Common myeloid progenitor, CD34-positive (primary cell): ENCODE data around the gene SLC17A9.

Experiments used
- CTCF ChIA-PET: fragments of 350-600 bp; sonication (Branson Sonifier 250); formaldehyde crosslinking; loops from one replicate; lab custom pipeline; 2021; ENCODE audit warnings: antibody characterized with exemption; lab: Charles Lee
- POLR2A ChIA-PET: fragments of 350-600 bp; sonication (Branson Sonifier 250); formaldehyde crosslinking; loops from one replicate; lab custom pipeline; 2021; ENCODE audit warnings: antibody characterized with exemption; lab: Charles Lee
- DNase-seq, 3 donors: peaks; one replicate each; pipeline versions ENCODE4 v3.0.0 to v3.0.0-alpha.2; 2013
- H3K27ac ChIP-seq, 2 experiments: 1 replicate in 1 of 2; 2 replicates in 1 of 2; pipeline ENCODE4 v1.7.0; 2013; ENCODE audit warnings: inconsistent platforms in 2 of 2, low read length in 2 of 2, mild to moderate bottlenecking in 2 of 2, low read depth in 1 of 2, moderate library complexity in 1 of 2; ENCODE audit not compliant: severe bottlenecking in 2 of 2, insufficient read depth in 1 of 2, poor library complexity in 1 of 2
- H3K27me3 ChIP-seq, 5 experiments: replicated peaks in 2 of 5; 1 replicate in 3 of 5; 2 replicates in 2 of 5; pipeline versions ENCODE4 v1.6.1 to v1.7.0; 2013; ENCODE audit warnings: low read length in 4 of 5, mild to moderate bottlenecking in 2 of 5, moderate library complexity in 2 of 5, inconsistent platforms in 1 of 5; ENCODE audit not compliant: insufficient read depth in 5 of 5, control insufficient read depth in 4 of 5
- H3K36me3 ChIP-seq, 4 experiments: 1 replicate in 2 of 4; 2 replicates in 2 of 4; pipeline versions ENCODE4 v1.6.1 to v1.7.0; 2013; ENCODE audit warnings: low read length in 3 of 4, control low read depth in 1 of 4, mild to moderate bottlenecking in 1 of 4; ENCODE audit not compliant: control insufficient read depth in 4 of 4, insufficient read depth in 4 of 4
- H3K4me1 ChIP-seq, 4 experiments: 1 replicate in 3 of 4; 2 replicates in 1 of 4; pipeline versions ENCODE4 v1.6.1 to v1.7.1; 2013; ENCODE audit warnings: low read length in 3 of 4, mild to moderate bottlenecking in 3 of 4, control low read depth in 1 of 4, inconsistent platforms in 1 of 4, moderate library complexity in 1 of 4; ENCODE audit not compliant: control insufficient read depth in 4 of 4, insufficient read depth in 4 of 4; ENCODE audit errors: control extremely low read depth in 1 of 4
- H3K4me3 ChIP-seq, 7 experiments: 1 replicate in 4 of 7; 2 replicates in 3 of 7; pipeline versions ENCODE4 v1.5.1 to v1.7.0; 2013; ENCODE audit warnings: mild to moderate bottlenecking in 7 of 7, low read length in 6 of 7, moderate library complexity in 6 of 7, inconsistent platforms in 2 of 7, low read depth in 2 of 7, control low read depth in 1 of 7; ENCODE audit not compliant: insufficient read depth in 4 of 7, control insufficient read depth in 1 of 7; ENCODE audit errors: extremely low read depth in 1 of 7
- H3K9me3 ChIP-seq, 5 experiments: 1 replicate in 4 of 5; 2 replicates in 1 of 5; pipeline versions ENCODE4 v1.6.1 to v1.7.1; 2013; ENCODE audit warnings: low read length in 4 of 5, mild to moderate bottlenecking in 2 of 5, inconsistent platforms in 1 of 5, low read depth in 1 of 5, moderate library complexity in 1 of 5; ENCODE audit not compliant: control insufficient read depth in 4 of 5, insufficient read depth in 2 of 5; ENCODE audit errors: control extremely low read depth in 1 of 5
- WGBS: methylation state at CpG from one replicate; pipeline ENCODE4 v1.1.5; 2013; ENCODE audit not compliant: insufficient coverage; 5-methylcytosine and 5-hydroxymethylcytosine counted together

The SLC17A9 gene

DNA sequence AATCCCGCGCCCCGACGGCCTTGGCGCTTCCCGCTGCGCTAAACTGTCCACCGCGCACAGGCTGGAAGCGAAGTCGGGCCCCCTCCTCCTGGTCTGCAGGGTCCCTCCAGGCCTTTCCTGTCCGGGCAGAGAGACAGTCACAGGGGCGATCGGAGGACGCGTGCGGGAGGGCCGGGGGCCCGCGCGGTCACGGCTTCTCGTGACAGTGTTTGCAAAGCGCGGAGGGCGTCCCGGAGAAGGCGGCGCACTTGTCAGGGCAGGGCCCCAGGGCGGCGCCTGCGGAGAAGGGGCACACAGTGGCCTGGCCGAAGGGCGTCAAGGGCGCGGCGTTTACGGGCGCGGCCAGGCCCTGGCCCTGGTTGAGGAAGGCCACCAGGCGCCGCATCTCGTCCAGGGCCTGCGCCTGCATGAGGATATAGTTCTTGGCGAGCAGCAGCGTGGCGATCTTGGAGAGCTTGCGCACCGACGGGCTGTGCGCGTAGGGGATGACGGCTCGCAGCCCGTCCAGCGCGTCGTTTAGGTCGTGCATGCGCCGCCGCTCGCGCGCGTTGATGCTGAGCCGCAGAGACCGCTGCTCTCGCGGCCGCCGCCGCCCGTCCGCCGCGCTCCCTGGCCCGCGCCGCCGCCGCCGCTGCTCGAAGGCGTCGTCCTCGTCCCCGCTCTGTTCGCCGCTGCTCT, 53.5 kb downstream of the SLC17A9 start:
- POLR2A ChIA-PET = interaction anchor here (0.9 to 5.1 kb wide), 3 partner anchors 27 to 33 kb away, joined by 3 to 24 read pairs (median 10); no protein-coding TSS in a partner anchor
- 3% methylated on average over 68 of the region's 90 CpGs for WGBS
- peak in 2 of 3 donors; percentile 38 to 55 for DNase-seq

DNA sequence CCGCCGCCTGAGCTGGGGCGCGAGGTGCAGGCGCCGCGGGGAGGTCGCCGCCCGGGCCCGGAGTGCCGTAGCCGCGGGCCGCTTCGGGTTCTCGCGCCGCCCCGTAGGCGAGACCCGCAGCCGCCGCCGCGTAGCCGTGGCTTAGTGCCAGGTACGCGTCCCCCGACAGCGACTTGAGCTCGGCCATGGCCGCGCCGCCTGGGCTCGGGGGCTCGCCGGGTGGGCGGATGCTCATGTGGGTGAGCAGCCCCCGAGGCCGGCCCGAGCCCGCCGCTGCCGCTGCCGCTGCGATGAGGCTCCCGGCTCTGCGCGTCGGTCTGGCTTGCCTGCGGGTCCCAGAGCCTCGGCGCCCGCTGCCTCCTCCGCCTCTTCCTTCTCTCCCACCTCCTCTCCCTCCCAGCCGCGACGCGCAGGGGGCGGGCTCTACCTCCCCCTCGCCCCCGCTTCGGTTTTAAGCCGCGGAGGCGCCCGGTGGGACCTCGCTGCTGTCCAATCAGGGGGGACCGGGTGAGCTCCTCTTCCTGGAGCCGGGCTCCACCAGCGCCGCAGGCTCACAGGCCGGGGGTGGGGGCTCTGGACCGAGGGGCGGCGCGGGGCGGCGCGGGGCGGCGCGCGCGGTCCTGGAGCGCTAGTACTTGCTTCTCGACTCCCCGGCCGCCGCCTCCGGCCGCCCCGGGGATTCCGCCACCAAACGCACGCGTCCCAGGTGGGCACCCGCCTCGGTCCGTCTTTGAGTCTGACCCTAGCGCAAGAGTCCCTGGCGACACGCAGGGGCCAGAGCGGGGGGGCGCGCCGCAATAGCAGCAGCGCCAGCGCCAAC, 54.2 kb downstream of the SLC17A9 start, which contains the start of gene BHLHE23:
Gene BHLHE23, minus strand, starts transcription at position 425 of the 820 bp plus-strand sequence. Its CDS starts 190 bp downstream, at position 235.
- POLR2A ChIA-PET = interaction anchor here (0.9 to 5.1 kb wide), 3 partner anchors 27 to 34 kb away, joined by 3 to 24 read pairs (median 10); no protein-coding TSS in a partner anchor
- peak; percentile 42 to 68 (median 64) for DNase-seq
- Histone ChIP-seq H3K36me3 (no peaks in the 10 kb centered on the region), H3K27ac (no peak within 1 kb of the TSS), H3K27me3 (peaks cover 6 to 95% (median 45%) of the 10 kb centered on the region in 5 experiments), H3K9me3 (no peaks in the 10 kb centered on the region), H3K4me1 (peaks cover 0 to 62% (median 43%) of the 10 kb centered on the region in 4 experiments), H3K4me3 (peak within 1 kb of the TSS in 5 of 7 experiments; percentile 28 to 54 (median 50))
- CTCF ChIA-PET = interaction anchor here (0.7 to 1.3 kb wide), 3 partner anchors 57 to 105 kb away, joined by 3 read pairs; no protein-coding TSS in a partner anchor
- WGBS = under 1% methylated on average over 74 of the region's 110 CpGs

More for the DNA sequence above, 53.5 kb downstream of the SLC17A9 start:
- peaks cover 6 to 94% (median 46%) of the 10 kb centered on the region in 5 experiments for H3K27me3 ChIP-seq
- no peak overlapping the region for H3K27ac ChIP-seq
- CTCF ChIA-PET = interaction anchor here (1.0 to 1.5 kb wide), 2 partner anchors 98 to 112 kb away, joined by 3 to 4 read pairs; no protein-coding TSS in a partner anchor
- H3K4me3 ChIP-seq = peak overlapping the region in 3 of 7 experiments; percentile 28 to 54 (median 54)
- no peaks in the 10 kb centered on the region for H3K36me3 ChIP-seq
- peaks cover 0 to 62% (median 43%) of the 10 kb centered on the region in 4 experiments for H3K4me1 ChIP-seq
- H3K9me3 ChIP-seq = no peaks in the 10 kb centered on the region

DNA sequence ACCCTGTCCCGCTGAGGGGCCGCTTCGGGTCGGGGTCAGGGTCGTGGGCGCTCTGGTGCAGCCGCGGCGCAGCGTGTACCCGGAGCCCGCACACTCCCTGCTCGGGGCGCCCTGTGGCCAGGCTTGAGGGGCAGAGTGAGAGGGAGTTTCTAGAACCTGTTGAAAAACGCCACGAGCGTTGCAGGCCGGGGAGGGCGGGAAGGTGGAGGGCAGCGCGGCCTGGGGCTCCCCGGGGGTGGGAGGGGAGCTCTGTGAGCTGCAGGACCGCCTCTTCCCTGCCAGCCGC, 54.8 kb downstream of the SLC17A9 start:
- no peak overlapping the region for H3K27ac ChIP-seq
- CTCF ChIA-PET = interaction anchor here (1.1 to 1.3 kb wide), 2 partner anchors 58 to 105 kb away, joined by 3 read pairs; no protein-coding TSS in a partner anchor

DNA sequence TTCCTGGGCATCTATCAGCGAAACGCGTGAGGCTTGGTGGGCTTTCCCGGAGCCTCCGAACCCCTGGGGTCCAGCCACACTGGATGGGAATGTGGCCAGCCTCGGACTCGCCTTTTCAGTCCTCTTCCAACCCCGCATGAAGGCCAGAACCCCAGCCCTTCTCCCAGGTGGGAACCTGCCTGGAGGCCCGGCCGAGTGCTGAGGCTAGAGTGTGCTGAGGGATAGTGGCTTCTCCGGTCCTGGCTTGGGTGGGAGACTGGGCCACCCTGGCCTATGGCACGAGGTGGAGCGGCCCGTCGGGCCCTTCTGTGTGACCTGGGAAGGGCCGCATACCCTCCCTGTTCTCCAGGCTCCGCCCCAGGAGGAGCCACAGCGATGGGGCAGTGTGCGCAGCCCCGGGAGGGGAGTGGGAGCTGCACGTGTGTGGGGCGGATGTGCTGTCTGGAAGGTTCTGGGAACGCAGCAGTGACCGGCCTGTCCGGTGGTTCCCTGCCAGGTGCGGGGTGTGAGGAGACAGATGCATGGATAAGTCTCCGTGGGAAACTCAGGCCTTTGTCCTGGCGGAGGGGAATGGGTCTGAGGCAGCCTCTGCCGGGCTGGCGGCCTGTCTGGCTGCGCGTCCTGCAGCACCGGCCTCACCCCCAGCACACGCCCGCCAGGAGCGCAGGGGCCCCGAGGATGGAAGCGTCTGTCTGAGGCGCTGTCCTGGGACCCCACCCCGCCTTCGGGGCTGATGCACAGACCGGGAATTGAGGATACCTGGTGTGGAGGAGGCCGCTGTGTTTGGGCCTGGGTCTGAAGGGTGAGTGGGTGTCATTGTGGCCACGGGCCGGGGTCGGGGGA, 55.4 kb downstream of the SLC17A9 start:
- ChIA-PET POLR2A (interaction anchor here (1.4 to 5.1 kb wide), 2 partner anchors 28 kb away, joined by 8 to 24 read pairs; no protein-coding TSS in a partner anchor), CTCF (interaction anchor here (0.7 to 2.1 kb wide), 8 partner anchors 10 to 107 kb away, joined by 3 to 19 read pairs (median 4); no protein-coding TSS in a partner anchor)
- H3K36me3 ChIP-seq = peaks cover 0 to 3% (median 0%) of the 10 kb centered on the region in 4 experiments
- H3K27me3 ChIP-seq = peaks cover 5 to 94% (median 45%) of the 10 kb centered on the region in 5 experiments
- DNase-seq = peak in 1 of 3 donors; percentile 4
- 27% methylated on average over 34 of the region's 46 CpGs for WGBS
- peak overlapping the region in 1 of 7 experiments; percentile 54 for H3K4me3 ChIP-seq
- H3K27ac ChIP-seq = no peak overlapping the region
- peaks cover 0 to 62% (median 43%) of the 10 kb centered on the region in 4 experiments for H3K4me1 ChIP-seq
- H3K9me3 ChIP-seq = peaks cover 4 to 5% (median 5%) of the 10 kb centered on the region in 5 experiments

More for the DNA sequence above, 54.8 kb downstream of the SLC17A9 start:
- H3K4me1 ChIP-seq = peaks cover 0 to 62% (median 43%) of the 10 kb centered on the region in 4 experiments
- H3K27me3 ChIP-seq = peaks cover 6 to 94% (median 45%) of the 10 kb centered on the region in 5 experiments
- H3K9me3 ChIP-seq = no peaks in the 10 kb centered on the region
- DNase-seq = peak in 2 of 3 donors; percentile 25 to 27
- WGBS = 0% methylated on average over 22 of the region's 24 CpGs
- POLR2A ChIA-PET = interaction anchor here (5.1 kb wide), 1 partner anchor 28 kb away, joined by 24 read pairs; no protein-coding TSS in a partner anchor
- H3K36me3 ChIP-seq = no peaks in the 10 kb centered on the region
- H3K4me3 ChIP-seq = peak overlapping the region in 3 of 7 experiments; percentile 50 to 54 (median 54)

DNA sequence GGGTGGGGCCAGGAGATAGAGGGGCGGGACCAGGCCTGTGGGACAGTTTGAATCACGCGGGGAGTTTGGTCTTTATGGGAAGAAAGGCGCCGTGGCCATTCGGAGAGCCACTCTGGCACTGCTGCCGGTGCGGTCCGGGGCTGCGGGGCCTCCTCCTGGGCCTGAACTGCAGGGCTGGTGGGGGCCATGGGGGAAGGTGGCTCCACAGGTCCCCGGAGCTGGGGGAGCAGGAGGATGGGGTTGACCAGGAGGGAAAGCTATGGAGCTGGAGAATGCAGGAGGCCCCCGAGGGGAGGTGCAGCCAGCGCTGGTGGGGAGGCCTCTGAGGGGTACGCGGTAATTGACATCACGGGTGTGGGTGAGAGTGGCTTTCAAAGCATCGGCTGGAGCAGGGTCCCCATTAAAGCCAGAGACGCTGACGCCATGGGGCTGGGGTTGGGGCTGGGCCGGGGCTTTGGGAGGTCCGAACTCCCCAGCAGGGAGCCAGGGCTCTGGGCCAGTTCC, 56.1 kb downstream of the SLC17A9 start:
- ChIA-PET POLR2A (interaction anchor here (1.1 to 1.4 kb wide), 2 partner anchors 29 to 39 kb away, joined by 3 to 8 read pairs; no protein-coding TSS in a partner anchor), CTCF (interaction anchor here (0.7 to 2.1 kb wide), 17 partner anchors 9 to 167 kb away, joined by 3 to 19 read pairs (median 4); no protein-coding TSS in a partner anchor)
- H3K4me3 ChIP-seq = peak overlapping the region in 2 of 7 experiments; percentile 28 to 40
- DNase-seq = no peak
- H3K27me3 ChIP-seq = peaks cover 7 to 94% (median 44%) of the 10 kb centered on the region in 5 experiments
- H3K36me3 ChIP-seq = peaks cover 0 to 3% (median 0%) of the 10 kb centered on the region in 4 experiments
- peaks cover 0 to 62% (median 43%) of the 10 kb centered on the region in 4 experiments for H3K4me1 ChIP-seq
- H3K9me3 ChIP-seq = peaks cover 9 to 13% (median 11%) of the 10 kb centered on the region in 5 experiments
- 4% methylated on average over 18 of the region's 21 CpGs for WGBS
- no peak overlapping the region for H3K27ac ChIP-seq
